ENCODE measurements around the gene SLC10A7.

Gene SLC10A7

GRCh38 chr4:146521541-146522097 lies at the start of gene SLC10A7:
Gene SLC10A7, minus strand, starts transcription at chr4:146521940. Its CDS starts 223 bp downstream, at chr4:146521717.
- Histone ChIP-seq H3K9ac (peak within 1 kb of the TSS; percentile 83 to 94 (median 89)), H3K4me3 (peak within 1 kb of the TSS; percentile 81 to 99 (median 94)), H3K4me1 (peaks cover 25 to 50% (median 32%) of the 10 kb centered on the region in 10 experiments), H3K9me3 (replicated peaks in 1 of 11) (no peaks in the 10 kb centered on the region), H3K27ac (peak within 1 kb of the TSS; percentile 78 to 94 (median 83)), H3K36me3 (peaks cover 0 to 10% (median 1%) of the 10 kb centered on the region in 11 experiments; a peak in 6 of 22 replicates), H3K4me2 (peak within 1 kb of the TSS; percentile 68 to 97 (median 95)), H3K27me3 (no peaks in the 10 kb centered on the region), H4K20me1 (peaks cover 0 to 4% (median 0%) of the 10 kb centered on the region in 11 experiments; a peak in 3 of 22 replicates)
- no peak for TF ChIP-seq Cebpa-rat (IDR thresholded peaks at IDR 0.05)

GRCh38 chr4:146567396-146567795 lies 45.7 kb upstream of the SLC10A7 start:
- no peak overlapping the region for H3K4me2 ChIP-seq
- H4K20me1 ChIP-seq, result no peaks in the 10 kb centered on the region
- no peak overlapping the region for H3K4me3 ChIP-seq
- no peak overlapping the region for H3K9ac ChIP-seq
- H3K27ac ChIP-seq, result no peak overlapping the region
- H3K36me3 ChIP-seq, result no peaks in the 10 kb centered on the region
- H3K27me3 ChIP-seq, result no peaks in the 10 kb centered on the region
- no peak for TF ChIP-seq Cebpa-rat (IDR thresholded peaks at IDR 0.05)
- no peaks in the 10 kb centered on the region for H3K9me3 ChIP-seq (replicated peaks in 1 of 11)
- H3K4me1 ChIP-seq, result no peaks in the 10 kb centered on the region

- H4K20me1 ChIP-seq, result no peaks in the 10 kb centered on the region
- no peak overlapping the region for H3K4me3 ChIP-seq
- H3K9me3 ChIP-seq (replicated peaks in 1 of 11), result no peaks in the 10 kb centered on the region
- no peak overlapping the region for H3K9ac ChIP-seq
- no peak for TF ChIP-seq Cebpa-rat (IDR thresholded peaks at IDR 0.05)
- no peaks in the 10 kb centered on the region for H3K4me1 ChIP-seq
- no peaks in the 10 kb centered on the region for H3K36me3 ChIP-seq
- no peaks in the 10 kb centered on the region for H3K27me3 ChIP-seq
- H3K4me2 ChIP-seq, result no peak overlapping the region
- H3K27ac ChIP-seq, result no peak overlapping the region
Observed at GRCh38 chr4:146564492-146564891, 42.8 kb upstream of the SLC10A7 start.

GRCh38 chr4:146550161-146550560 lies 28.4 kb upstream of the SLC10A7 start:
- H3K27me3 ChIP-seq, result no peaks in the 10 kb centered on the region
- H3K4me3 ChIP-seq, result no peak overlapping the region
- no peaks in the 10 kb centered on the region for H4K20me1 ChIP-seq
- peak overlapping the region in 7 of 11 experiments; percentile 17 to 70 (median 27); a peak in 10 of 22 replicates for H3K4me2 ChIP-seq
- no peak for TF ChIP-seq Cebpa-rat (IDR thresholded peaks at IDR 0.05)
- H3K9me3 ChIP-seq (replicated peaks in 1 of 11), result peaks cover 0 to 3% (median 0%) of the 10 kb centered on the region in 11 experiments; a peak in 1 of 22 replicates
- H3K36me3 ChIP-seq, result no peaks in the 10 kb centered on the region
- no peak overlapping the region for H3K9ac ChIP-seq
- peaks cover 0 to 21% (median 7%) of the 10 kb centered on the region in 10 experiments; a peak in 11 of 20 replicates for H3K4me1 ChIP-seq
- H3K27ac ChIP-seq, result no peak overlapping the region

GRCh38 chr4:146548443-146548842 lies 26.7 kb upstream of the SLC10A7 start:
- no peak overlapping the region for H3K27ac ChIP-seq
- H3K27me3 ChIP-seq, result no peaks in the 10 kb centered on the region
- no peak overlapping the region for H3K4me3 ChIP-seq
- peaks cover 0 to 21% (median 7%) of the 10 kb centered on the region in 10 experiments; a peak in 11 of 20 replicates for H3K4me1 ChIP-seq
- H3K4me2 ChIP-seq, result no peak overlapping the region
- no peaks in the 10 kb centered on the region for H3K36me3 ChIP-seq
- TF ChIP-seq Cebpa-rat (IDR thresholded peaks at IDR 0.05), result no peak
- H3K9ac ChIP-seq, result no peak overlapping the region
- no peaks in the 10 kb centered on the region for H4K20me1 ChIP-seq
- peaks cover 8 to 18% (median 13%) of the 10 kb centered on the region in 11 experiments; a peak in 21 of 22 replicates for H3K9me3 ChIP-seq (replicated peaks in 1 of 11)

- Histone ChIP-seq H3K4me1 (peaks cover 0 to 6% (median 3%) of the 10 kb centered on the region in 10 experiments; a peak in 11 of 20 replicates), H3K36me3 (no peaks in the 10 kb centered on the region), H3K27me3 (no peaks in the 10 kb centered on the region), H3K4me3 (no peak overlapping the region), H3K9me3 (replicated peaks in 1 of 11) (peaks cover 12 to 29% (median 22%) of the 10 kb centered on the region in 11 experiments; a peak in 21 of 22 replicates), H3K9ac (no peak overlapping the region), H3K27ac (no peak overlapping the region), H3K4me2 (no peak overlapping the region), H4K20me1 (no peaks in the 10 kb centered on the region)
- no peak for TF ChIP-seq Cebpa-rat (IDR thresholded peaks at IDR 0.05)
Observed at GRCh38 chr4:146545102-146545501, 23.4 kb upstream of the SLC10A7 start.

GRCh38 chr4:146534178-146534577 lies 12.4 kb upstream of the SLC10A7 start:
- H3K36me3 ChIP-seq, result no peaks in the 10 kb centered on the region
- H3K27me3 ChIP-seq, result no peaks in the 10 kb centered on the region; a peak in 1 of 22 replicates
- no peaks in the 10 kb centered on the region for H4K20me1 ChIP-seq
- H3K9me3 ChIP-seq (replicated peaks in 1 of 11), result peaks cover 0 to 13% (median 7%) of the 10 kb centered on the region in 11 experiments; a peak in 8 of 22 replicates
- no peak overlapping the region for H3K27ac ChIP-seq
- H3K4me3 ChIP-seq, result no peak overlapping the region
- H3K4me1 ChIP-seq, result no peaks in the 10 kb centered on the region
- TF ChIP-seq Cebpa-rat (IDR thresholded peaks at IDR 0.05), result no peak
- no peak overlapping the region for H3K4me2 ChIP-seq
- H3K9ac ChIP-seq, result no peak overlapping the region

GRCh38 chr4:146525754-146526153 lies 4.0 kb upstream of the SLC10A7 start:
- Histone ChIP-seq H3K9me3 (replicated peaks in 1 of 11) (no peaks in the 10 kb centered on the region; a peak in 1 of 22 replicates), H4K20me1 (no peaks in the 10 kb centered on the region), H3K4me1 (peaks cover 14 to 34% (median 17%) of the 10 kb centered on the region in 10 experiments), H3K9ac (no peak overlapping the region), H3K36me3 (no peaks in the 10 kb centered on the region), H3K4me3 (no peak overlapping the region), H3K27me3 (no peaks in the 10 kb centered on the region), H3K4me2 (peak overlapping the region; percentile 3 to 69 (median 26); a peak in 14 of 22 replicates), H3K27ac (peak overlapping the region in 3 of 11 experiments; percentile 7 to 40 (median 38); a peak in 6 of 22 replicates)
- TF ChIP-seq Cebpa-rat (IDR thresholded peaks at IDR 0.05), result no peak

- H3K9me3 ChIP-seq (replicated peaks in 1 of 11), result no peaks in the 10 kb centered on the region; a peak in 1 of 22 replicates
- H4K20me1 ChIP-seq, result peaks cover 0 to 2% (median 0%) of the 10 kb centered on the region in 11 experiments; a peak in 1 of 22 replicates
- TF ChIP-seq Cebpa-rat (IDR thresholded peaks at IDR 0.05), result no peak
- no peak overlapping the region for H3K4me2 ChIP-seq
- H3K27ac ChIP-seq, result no peak overlapping the region
- peaks cover 25 to 45% (median 28%) of the 10 kb centered on the region in 10 experiments for H3K4me1 ChIP-seq
- H3K27me3 ChIP-seq, result no peaks in the 10 kb centered on the region
- H3K4me3 ChIP-seq, result no peak overlapping the region
- no peak overlapping the region for H3K9ac ChIP-seq
- H3K36me3 ChIP-seq, result no peaks in the 10 kb centered on the region
Observed at GRCh38 chr4:146524663-146525062, 2.9 kb upstream of the SLC10A7 start.
